ENCODE data around the gene SCYGR8.

DNA sequence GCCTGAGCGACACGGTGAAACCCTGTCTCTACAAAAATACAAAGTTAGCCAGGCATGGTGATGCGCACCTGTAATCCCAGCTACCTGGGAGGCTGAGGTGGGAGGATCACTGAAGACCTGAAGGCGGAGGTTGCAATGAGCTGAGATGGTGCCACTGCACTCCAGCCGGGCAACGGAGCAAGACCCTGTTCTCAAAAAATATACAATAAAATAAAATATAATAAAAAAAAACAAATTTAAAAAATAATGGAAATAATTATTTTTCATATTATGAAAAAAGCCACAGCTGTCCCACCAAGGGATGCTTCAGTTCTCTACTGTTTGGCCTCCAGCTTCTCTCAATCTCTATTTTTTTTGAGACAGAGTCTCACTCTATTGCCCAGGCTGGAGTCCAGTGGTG, 38.3 kb upstream of the SCYGR8 start:
- TF ChIP-seq POLR2A (IDR thresholded peaks at IDR 0.05) (no peak), POLR2AphosphoS5 (IDR thresholded peaks at IDR 0.05) (no peak)
